ENCODE data around the gene TBX10. TPM values are rescaled to one million over a fixed set of nuclear protein-coding genes. Genes with fewer than 3 reads are reported as not detected.

Gene TBX10
- total and polyA plus RNA-seq, 5 experiments from 2014 or later = not detected

DNA sequence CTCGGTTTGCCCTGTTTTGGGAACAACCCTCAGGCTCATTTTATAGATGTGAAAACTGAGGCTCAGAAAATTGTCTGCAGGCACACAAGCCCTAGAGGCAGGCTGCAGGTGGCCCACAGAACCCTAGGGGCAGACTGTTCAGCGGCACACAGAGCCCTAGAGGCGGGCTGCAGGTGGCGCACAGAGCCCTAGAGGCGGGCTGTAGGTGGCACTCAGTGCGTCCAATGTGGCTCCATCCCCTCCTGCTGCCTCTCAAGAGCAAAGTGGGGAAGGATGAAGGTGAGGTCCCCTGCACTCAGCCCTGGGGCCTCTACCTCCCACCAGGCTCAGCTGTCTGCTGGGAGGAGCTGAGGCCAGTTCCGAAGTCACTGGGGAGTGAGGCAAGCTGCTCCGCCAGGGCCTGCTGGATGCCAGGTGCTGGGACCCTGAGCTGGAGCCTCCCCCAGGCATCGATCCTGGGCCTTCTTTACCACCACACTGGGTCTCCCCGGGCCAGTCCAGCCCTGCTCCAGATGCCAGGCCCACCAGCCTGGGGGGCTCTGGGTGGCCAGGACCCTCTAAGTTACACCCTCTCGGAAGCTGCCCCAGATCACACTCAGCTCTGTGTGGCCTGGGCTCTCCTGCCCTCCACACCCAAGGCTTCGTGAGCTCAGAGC is 8.7 kb upstream of the TBX10 start:
- Mint-ChIP-seq H3K9me3 (no peaks in the 10 kb centered on the region), H3K4me3 (peak overlapping the region; percentile 2 to 67 (median 46)), H3K4me1 (peaks cover 19 to 59% (median 50%) of the 10 kb centered on the region in 4 donors), H3K27ac (peak overlapping the region in 5 of 10 donors; percentile 27 to 73 (median 71)), H3K27me3 (no peaks in the 10 kb centered on the region), H3K36me3 (no peaks in the 10 kb centered on the region)
- POLR2A ChIA-PET = interaction anchor here (0.9 to 8.6 kb wide), 2 partner anchors 17 to 140 kb away, joined by 3 to 61 read pairs; partner anchors contain the start of genes CDK2AP2 and NUDT8
- ATAC-seq = peak; percentile 86 to 90
- peak; percentile 27 to 78 (median 55) for DNase-seq

DNA sequence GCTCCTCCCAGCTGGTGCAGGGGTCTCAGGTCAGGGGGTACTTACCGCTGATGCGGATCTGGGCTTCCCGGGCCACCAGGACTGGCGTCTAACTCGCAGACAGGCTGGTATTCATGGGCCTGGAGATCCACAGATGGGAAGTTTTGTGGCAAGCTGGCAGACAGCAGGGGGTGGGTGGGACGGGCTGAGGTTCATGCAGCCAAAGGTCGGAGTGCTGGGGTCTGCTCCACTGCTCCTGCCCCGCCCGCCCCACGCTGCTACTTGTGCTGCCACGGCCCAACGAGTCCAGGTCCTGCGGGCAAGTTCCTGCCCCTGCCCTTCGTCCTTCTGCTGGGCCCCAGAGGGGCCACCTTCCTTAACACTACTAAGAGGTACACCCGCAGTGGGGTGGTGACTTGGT is 7.9 kb upstream of the TBX10 start:
- H3K27me3 Mint-ChIP-seq = no peaks in the 10 kb centered on the region
- no peaks in the 10 kb centered on the region for H3K36me3 Mint-ChIP-seq
- DNase-seq = no peak
- ATAC-seq = no peak
- H3K4me3 Mint-ChIP-seq = peak overlapping the region in 5 of 10 donors; percentile 33 to 54 (median 43)
- POLR2A ChIA-PET = interaction anchor here (1.3 to 8.6 kb wide), 2 partner anchors 17 to 377 kb away, joined by 3 to 61 read pairs; partner anchors contain the start of gene NUDT8
- peaks cover 19 to 59% (median 50%) of the 10 kb centered on the region in 4 donors for H3K4me1 Mint-ChIP-seq
- no peaks in the 10 kb centered on the region for H3K9me3 Mint-ChIP-seq
- peak overlapping the region in 2 of 10 donors; percentile 40 to 66 for H3K27ac Mint-ChIP-seq

DNA sequence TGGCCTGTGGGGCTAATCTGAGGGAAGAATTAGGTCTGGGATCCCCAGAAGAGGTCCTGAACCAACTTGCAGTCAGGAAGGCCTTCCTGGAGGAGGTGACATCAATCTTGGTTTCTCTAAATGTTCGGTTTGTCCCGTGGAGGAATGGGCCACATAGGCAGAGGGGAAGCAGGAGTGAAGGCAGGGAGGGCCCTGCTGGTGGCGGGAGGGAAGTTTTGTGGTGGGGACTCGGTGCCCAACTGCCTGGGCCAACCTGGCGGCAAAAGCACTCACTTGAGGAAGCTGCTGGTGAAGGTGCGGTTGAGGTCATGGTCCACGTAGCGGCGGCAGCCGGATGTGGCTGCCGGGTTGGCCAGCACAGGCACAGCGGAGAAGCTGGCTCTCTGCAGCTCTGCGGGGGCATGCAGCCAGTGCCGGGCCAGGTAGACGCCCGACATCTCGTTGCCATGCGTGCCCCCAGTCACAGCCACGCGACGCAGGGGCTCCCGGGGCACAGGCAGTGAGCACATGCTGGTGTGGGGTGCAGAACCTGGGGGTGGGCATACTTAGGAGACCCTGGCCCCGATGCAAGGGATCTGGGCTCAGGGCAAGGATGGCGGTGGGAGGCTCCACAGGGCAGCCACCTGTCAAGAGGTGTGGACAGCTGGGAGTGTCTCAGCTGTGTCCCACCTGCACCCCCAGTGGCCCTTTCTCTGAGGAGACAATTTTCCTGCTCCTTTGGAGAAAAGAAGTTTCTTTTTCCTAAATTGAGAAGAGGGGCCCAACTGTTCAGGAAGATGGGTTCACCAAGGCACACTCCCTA is 7.2 kb upstream of the TBX10 start:
- ATAC-seq = peak; percentile 28 to 37
- peak overlapping the region; percentile 50 to 80 (median 68) for H3K4me3 Mint-ChIP-seq

DNA sequence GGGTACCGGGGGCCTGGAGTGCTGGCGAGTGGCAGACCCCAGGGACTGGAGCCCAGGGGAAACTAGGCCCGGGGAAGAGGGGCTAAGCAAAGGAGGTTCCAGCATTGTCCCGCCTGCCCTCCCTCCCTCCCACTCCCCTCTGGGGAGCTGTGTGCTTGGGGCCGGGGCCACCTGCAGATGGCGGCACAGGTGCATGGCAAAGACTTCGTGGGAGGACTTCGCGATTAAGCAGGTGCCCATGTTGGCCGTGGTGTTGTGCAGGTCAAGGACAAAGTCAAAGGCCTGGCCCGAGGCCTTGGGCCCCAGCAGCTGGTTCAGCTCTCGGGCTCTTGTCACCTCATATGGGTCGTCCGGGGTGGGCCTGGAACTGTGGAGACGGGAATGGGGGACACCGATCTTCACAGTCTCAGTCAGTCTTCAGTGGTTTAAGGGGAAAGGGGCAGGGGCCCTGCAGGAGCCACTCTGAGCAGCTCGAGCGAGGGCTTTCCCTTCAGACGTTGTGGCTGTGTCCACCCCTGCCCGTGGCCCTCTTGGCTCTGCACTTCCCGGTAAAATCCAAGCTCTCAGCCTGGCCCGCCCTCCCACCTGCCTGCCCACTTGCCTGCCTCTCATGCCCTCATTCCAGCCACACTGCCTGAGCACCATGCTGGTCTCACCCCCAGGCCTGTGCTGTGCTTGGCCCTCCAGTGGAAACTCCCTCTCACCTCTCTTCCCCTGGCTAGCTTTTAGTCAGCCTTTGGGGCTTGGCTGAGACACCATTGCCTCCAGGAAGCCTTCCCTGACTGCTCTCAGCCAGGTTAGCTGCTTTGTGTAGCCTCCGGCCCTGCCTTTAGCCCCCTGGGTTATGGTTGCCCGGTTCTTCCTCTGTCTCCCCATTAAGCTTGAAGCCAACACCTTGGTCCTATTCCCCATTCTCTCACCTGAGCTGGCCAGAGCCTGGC is 6.2 kb upstream of the TBX10 start:
- H3K27ac Mint-ChIP-seq = peak overlapping the region in 7 of 10 donors; percentile 14 to 89 (median 42)
- no peak for DNase-seq
- no peak for ATAC-seq
- POLR2A ChIA-PET = interaction anchor here (0.6 to 8.6 kb wide), 2 partner anchors 15 to 251 kb away, joined by 5 to 61 read pairs; partner anchors contain the start of gene NUDT8
- peak overlapping the region in 9 of 10 donors; percentile 41 to 80 (median 69) for H3K4me3 Mint-ChIP-seq
- no peaks in the 10 kb centered on the region for H3K27me3 Mint-ChIP-seq
- no peaks in the 10 kb centered on the region for H3K36me3 Mint-ChIP-seq
- H3K9me3 Mint-ChIP-seq = no peaks in the 10 kb centered on the region
- peaks cover 19 to 55% (median 49%) of the 10 kb centered on the region in 4 donors for H3K4me1 Mint-ChIP-seq

More for the DNA sequence above, 7.2 kb upstream of the TBX10 start:
- Mint-ChIP-seq H3K36me3 (no peaks in the 10 kb centered on the region), H3K9me3 (no peaks in the 10 kb centered on the region), H3K27ac (peak overlapping the region in 9 of 10 donors; percentile 10 to 89 (median 41)), H3K27me3 (no peaks in the 10 kb centered on the region), H3K4me1 (peaks cover 19 to 59% (median 50%) of the 10 kb centered on the region in 4 donors)
- POLR2A ChIA-PET = interaction anchor here (0.6 to 8.6 kb wide), 3 partner anchors 16 to 376 kb away, joined by 3 to 61 read pairs (median 5); partner anchors contain the start of gene NUDT8
- peak in 7 of 10 donors; percentile 19 to 39 (median 31) for DNase-seq

DNA sequence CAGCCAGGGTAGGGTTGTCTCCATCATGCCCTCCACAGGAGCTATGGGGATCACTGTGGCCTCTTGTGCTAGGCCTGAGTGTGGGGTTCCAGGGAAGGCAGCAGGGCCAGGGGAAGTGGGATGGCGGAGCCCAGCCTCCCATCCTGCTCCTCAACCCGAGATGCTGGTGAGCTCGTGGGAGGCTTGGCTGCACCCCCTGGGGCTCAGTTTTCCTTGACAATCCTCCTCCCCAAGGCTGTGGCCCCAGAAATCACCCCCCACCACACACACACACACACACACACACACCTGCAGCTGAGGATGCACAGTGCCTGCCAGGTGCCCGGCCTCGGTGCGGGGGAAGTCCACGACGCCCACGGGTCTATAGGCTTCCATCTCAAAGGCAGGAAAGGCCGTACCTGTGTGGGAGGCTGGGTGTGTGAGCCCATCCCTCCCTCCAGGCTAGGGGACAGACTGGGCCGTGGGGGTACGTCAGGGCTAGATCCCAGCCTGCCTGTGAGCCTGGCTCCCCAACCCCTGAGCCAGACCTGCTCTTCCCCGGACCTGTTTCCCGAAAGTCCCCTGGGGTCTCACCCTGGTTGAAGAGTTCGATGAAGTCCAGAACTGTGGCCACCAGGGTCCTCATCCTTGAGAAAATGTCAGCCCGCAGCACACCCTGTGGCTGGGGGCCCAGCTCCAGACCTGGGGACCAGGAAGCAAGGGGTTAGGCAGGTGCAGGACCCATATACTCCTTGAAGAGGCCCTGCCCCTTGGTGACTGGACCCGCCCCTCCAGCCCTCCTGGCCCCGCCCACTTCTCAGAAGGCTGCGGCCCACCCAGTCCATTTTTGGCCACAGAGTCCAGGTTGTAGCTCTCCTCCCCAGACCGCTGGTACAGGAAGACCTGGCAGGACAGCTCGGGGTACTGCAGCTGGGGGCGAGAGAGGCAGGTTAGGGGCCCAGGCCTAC is 5.2 kb upstream of the TBX10 start:
- POLR2A ChIA-PET = interaction anchor here (8.6 kb wide), 1 partner anchor 14 kb away, joined by 61 read pairs; the partner anchor contains the start of gene NUDT8
- no peak overlapping the region for H3K27ac Mint-ChIP-seq
- no peak overlapping the region for H3K4me3 Mint-ChIP-seq
- no peaks in the 10 kb centered on the region for H3K9me3 Mint-ChIP-seq
- ATAC-seq (no peak), DNase-seq (no peak)
- peaks cover 17 to 48% (median 41%) of the 10 kb centered on the region in 4 donors for H3K4me1 Mint-ChIP-seq
- H3K36me3 Mint-ChIP-seq = no peaks in the 10 kb centered on the region
- H3K27me3 Mint-ChIP-seq = peaks cover 0 to 3% (median 0%) of the 10 kb centered on the region in 5 donors

DNA sequence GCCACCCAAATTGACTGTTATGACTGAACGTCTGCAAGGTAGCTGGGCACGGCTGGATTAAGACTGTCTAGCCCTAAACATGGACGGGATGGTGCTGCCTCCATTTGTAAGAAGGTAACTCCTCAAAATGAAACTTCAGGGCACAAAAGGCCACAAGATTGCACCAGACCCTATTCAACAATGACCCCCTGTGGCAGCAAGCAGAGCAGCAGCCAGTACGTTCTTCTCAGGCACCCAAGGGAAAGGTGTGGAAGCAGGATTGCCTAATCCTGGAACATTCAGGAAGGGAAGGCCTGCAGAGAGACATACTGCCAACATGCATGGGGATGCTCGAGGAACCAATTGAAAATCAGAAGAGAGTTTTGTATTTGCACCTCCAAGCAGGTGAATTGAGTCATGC is 4.5 kb upstream of the TBX10 start:
- Mint-ChIP-seq H3K9me3 (no peaks in the 10 kb centered on the region), H3K4me3 (peak overlapping the region in 1 of 10 donors; percentile 52), H3K4me1 (peaks cover 15 to 41% (median 34%) of the 10 kb centered on the region in 4 donors), H3K27me3 (peaks cover 0 to 3% (median 0%) of the 10 kb centered on the region in 5 donors), H3K27ac (peak overlapping the region in 1 of 10 donors; percentile 29), H3K36me3 (no peaks in the 10 kb centered on the region)
- DNase-seq (no peak), ATAC-seq (no peak)
- POLR2A ChIA-PET = interaction anchor here (8.6 kb wide), 1 partner anchor 13 kb away, joined by 61 read pairs; the partner anchor contains the start of gene NUDT8

DNA sequence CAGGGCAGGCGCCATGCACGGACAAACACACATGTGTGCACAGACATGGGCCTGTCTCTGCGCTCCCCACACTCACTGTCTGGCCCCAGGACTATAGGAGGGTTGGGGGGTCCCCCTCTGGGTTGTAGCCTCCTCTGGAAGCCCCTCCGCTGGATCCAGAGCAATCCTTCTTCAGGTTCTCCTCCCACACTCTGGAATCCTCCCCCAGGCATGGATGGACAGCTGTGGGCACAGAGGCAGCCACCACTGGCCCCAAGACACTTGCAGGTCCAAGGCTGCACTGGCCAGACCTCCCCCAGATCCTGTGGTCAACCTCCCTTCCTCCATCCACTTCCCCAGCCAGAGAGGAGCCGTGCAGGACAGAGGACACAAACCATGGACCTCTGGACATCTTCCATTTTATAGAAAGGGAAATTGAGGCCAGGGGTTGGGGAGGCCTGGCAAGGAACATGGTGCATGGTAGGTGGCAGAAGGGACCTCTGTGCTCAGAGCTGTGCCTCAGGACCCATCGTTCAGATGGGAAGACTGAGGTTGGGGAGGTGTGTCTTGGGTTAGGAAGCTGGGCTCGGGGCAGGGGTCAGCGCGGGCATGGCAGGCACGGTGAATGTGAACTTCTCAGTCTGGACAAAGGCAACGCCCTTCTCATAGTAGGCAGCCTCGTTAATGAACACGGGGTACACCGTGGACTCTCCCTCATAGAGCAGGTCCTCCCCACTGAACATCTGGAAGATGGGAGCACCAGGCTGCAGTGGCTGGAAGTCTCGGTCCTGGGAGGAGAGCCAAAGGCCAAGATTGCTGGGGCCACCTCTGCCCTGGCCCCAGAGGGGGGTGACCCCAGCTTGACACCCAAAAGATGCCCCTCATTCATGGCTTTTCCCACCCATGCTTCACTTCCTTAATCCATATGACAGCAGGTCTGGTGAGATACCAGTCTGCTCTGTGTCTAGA is 2.9 kb upstream of the TBX10 start:
- peak overlapping the region in 1 of 10 donors; percentile 41 for H3K27ac Mint-ChIP-seq
- DNase-seq (no peak), ATAC-seq (no peak)
- no peak overlapping the region for H3K4me3 Mint-ChIP-seq
- H3K27me3 Mint-ChIP-seq = peaks cover 0 to 3% (median 0%) of the 10 kb centered on the region in 5 donors
- peaks cover 12 to 25% (median 19%) of the 10 kb centered on the region in 4 donors for H3K4me1 Mint-ChIP-seq
- POLR2A ChIA-PET = interaction anchor here (1.3 kb wide), 2 partner anchors 10 to 58 kb away, joined by 3 read pairs; partner anchors contain the start of gene GSTP1
- H3K36me3 Mint-ChIP-seq = no peaks in the 10 kb centered on the region
- no peaks in the 10 kb centered on the region for H3K9me3 Mint-ChIP-seq

DNA sequence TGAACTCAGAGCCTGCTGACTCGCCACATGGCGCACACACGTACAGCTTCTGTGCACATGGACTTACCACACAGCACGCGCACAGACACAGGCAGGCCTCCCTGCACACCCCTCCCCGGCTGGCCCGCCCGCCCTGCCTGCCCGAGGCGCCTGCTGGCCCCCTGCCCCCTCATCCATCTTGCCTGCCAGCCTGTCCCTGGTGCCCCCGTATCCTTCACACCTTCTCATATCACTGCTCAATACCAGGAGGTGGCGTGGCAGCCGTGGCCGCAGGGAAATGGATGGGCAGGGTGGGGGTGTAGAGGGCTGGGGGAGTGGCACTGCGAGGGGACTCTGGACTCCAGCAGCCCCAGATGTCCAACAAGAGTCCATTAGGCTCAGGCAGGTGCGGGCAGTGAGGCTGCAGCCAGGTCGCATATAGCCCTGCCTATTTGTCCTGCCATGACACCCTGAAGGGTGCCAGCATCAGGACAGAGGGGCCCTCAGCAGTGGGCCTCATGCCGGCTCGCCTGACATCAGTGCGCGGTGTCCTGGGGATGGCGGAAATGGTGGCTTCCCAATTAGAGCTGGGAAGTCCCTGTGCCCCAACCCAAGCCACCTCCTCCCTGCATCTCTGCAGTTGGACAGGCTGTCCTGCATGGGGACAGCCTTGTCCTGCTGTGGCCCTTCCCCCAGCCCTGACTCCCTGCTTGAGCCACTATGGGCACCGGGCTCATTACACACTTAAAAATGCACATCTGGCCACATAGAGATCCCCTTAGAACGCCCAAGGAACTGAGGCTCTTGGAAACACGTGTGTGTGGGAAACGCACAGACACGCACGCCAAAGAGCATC is 2.0 kb upstream of the TBX10 start:
- Mint-ChIP-seq H3K9me3 (no peaks in the 10 kb centered on the region), H3K36me3 (no peaks in the 10 kb centered on the region), H3K27me3 (peaks cover 0 to 3% (median 0%) of the 10 kb centered on the region in 5 donors), H3K4me1 (peaks cover 6 to 17% (median 11%) of the 10 kb centered on the region in 4 donors), H3K27ac (no peak overlapping the region), H3K4me3 (no peak overlapping the region)
- POLR2A ChIA-PET = no interaction called here
- ATAC-seq (no peak), DNase-seq (no peak)

DNA sequence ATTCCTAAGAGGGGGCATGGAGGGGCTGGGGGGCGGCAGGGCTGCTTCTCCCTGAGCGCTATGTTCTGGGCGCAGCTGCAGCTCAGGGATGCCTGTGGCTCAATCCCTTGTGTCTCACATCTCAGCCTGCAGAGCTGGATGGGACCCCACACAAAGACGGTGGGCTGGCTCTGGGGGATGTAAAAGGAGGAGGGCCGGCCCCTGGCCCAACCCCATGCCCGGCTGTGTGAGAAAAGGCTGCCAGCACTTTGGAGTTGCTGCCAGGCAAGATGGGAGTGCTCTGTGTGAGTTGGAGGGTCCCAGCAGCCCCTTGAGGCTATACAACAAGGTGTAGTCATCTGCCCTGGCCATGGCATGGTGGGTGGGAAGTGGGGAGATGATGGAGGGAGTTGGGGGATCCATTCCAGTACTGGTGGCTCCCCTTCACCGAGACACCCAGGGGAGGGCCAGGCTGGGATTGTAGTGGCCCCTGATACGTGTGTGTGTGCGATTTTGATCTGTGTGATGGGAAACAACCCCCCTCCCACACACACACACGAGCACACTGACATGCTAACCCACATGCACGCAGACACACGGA is 1.3 kb upstream of the TBX10 start:
- POLR2A ChIA-PET = no interaction called here
- Mint-ChIP-seq H3K9me3 (no peaks in the 10 kb centered on the region), H3K4me3 (no peak overlapping the region), H3K36me3 (no peaks in the 10 kb centered on the region), H3K4me1 (peaks cover 0 to 10% (median 4%) of the 10 kb centered on the region in 4 donors), H3K27me3 (peaks cover 0 to 3% (median 0%) of the 10 kb centered on the region in 5 donors), H3K27ac (no peak overlapping the region)
- ATAC-seq (no peak), DNase-seq (no peak)

All from naive thymus-derived CD8-positive, alpha-beta T cell (primary cell).